KG1 (cell line): ENCODE data around the gene SNRPB2.
A peak's percentile ranks its signal among the peaks of the same experiment; 100 is the strongest.

ENCODE experiments used
- DNase-seq: peaks from one replicate; lab custom pipeline; 2025; lab: John Stamatoyannopoulos, UW

Gene SNRPB2

DNA sequence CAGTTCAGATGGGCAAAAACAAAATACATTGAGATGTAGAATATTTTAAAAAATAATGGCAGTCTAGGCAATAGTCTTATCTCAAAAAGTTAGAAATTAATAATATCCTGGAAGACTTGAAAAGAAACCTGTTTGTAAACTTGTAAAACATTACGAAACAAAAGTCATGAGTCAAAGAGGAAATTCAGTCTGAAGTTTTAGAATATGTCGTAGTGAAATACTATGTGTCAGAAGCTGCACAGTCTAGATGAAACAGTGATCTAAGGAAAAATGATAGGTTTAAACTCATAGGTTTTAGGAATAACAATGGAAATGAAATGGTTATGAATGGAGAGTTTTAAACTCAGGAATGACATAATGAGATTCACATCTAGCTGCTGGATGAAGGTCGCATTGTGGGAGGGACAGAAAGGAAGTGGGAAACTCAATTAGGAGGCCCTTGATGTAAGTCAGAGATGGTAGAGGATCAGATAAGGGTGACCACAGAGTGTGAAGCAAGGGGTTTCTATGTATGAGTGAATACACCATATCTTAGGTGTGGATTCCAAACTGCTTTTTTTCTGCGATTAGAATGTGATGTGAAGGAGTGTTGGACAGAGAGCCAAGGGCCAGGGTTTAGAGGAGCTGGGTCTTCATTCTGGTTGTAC is 2.8 kb downstream of the SNRPB2 start:
- DNase-seq, result no peak

DNA sequence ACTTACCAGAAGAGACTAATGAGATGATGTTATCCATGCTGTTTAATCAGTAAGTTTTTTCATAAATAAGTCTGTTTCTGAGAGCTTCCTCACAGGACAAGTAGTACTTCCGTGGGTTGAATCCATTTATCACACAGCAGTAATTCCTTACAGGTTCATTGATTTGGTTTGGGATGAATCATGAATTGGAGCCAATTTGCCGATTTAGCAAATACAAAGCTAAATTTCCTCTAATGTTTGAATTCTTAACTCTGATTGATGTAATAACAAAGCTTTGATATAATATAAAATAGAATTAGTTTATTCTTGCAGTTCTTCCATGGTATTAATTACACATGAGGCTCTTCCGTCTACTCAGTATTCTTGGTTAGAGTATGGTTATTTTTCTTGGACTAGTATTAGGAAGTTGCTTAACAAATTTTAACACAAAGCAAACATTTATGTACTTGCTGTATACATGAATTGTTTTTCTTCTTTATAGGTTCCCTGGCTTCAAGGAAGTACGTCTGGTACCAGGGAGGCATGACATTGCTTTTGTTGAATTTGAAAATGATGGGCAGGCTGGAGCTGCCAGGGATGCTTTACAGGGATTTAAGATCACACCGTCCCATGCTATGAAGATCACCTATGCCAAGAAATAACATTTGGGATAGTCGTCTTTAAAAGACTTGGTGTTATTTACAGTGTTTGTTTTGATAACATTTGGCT is 10.7 kb downstream of the SNRPB2 start:
- DNase-seq, result no peak

DNA sequence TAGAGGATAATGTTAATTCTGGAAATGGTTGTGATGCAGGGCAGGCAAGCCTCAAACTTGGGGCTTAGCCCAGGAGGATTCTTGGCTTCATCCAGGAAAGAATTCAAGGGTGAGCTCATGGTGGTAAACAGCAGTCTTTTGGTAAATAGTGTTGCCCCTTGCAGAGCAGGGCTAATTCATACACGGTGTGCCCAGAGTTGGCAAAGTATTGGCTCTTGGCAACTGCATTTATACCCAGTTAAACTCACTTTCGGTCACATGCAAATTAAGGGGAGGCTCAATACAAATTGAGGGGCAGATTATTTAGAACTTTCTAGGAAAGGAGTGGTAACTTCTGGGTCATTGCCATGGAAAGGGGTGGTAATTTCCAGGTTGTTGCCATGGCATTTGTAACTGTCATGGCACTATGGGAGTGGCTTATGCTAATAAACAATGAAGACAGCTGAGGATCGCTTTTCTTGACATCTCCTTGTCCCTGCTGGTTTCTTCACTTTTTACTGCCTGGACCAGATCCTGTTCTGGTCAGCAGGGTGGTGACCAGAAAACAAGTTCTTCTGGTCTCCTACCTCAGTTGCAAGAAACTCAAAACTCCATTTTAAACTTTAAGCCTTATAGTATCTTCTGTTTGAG is 14.5 kb downstream of the SNRPB2 start:
- no peak for DNase-seq

DNA sequence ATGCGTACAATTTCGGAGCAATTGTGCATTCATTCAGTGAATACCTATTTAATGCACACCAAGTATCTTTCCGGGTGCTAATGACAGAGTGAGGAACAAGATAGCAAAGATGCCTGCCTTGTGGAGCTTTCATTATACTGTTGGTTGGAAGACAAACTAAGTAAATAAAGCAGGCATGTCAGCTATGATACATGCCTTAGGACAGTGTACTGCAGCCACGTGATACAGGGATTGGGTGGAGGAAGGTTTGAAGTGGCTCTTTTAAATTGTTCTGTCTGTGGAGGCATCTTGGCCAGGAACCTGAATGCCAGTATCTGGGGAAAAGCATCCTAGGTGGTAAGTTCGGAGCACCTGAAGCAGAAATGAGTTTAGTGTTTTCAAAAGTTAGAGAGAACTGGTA is 15.4 kb downstream of the SNRPB2 start:
- DNase-seq, result no peak

DNA sequence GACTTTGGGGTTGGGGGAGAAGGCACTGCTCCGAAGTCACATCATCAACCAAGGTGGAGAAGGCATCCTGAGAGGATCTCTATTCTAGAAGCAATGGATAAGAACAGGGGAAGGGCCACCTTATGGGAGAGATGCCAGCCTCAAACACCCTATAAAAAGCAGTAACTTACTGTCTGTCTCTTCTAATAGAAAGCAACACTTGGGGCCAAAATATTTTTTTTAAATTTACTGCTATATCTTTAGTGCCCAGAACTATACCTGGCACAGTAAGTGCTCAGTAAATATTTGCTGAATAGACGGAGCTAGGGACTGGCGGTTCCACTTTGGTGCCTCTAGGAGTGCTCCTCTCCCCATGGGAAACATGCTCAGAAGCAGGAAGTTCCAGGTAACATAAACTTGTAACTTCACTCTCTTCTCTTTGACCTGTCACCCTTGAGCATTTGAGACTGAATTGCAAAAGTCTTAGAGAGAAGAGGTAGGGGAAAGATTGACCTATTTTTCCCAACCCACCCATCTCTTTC is 17.5 kb downstream of the SNRPB2 start:
- no peak for DNase-seq

DNA sequence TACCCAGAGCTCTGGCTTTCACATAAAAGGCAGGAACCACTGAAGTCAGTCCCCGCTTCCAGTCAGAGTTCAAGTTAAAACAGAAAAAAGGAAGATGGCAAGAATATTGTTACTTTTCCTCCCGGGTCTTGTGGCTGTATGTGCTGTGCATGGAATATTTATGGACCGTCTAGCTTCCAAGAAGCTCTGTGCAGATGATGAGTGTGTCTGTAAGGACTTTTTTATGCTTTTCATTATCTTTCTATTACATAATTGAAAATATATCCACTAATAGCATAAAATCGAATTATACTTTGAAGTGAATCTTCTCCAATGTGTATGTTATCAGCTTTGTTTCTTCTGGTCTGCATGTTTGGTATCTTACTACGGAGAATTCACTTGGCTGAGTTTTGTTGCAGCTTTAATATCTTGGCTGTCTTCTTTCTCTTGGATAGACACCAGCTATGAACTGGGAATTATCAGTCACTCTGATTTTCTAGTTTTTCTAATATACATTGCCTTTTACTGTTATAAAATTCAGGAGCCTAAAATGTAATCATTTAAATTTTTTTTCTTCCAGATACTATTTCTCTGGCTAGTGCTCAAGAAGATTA is 18.6 kb downstream of the SNRPB2 start, which contains the start of gene OTOR:
Gene OTOR, plus strand, starts transcription at position 51 of the 593 bp plus-strand sequence. Its CDS starts 44 bp downstream, at position 95.
- DNase-seq, result no peak

DNA sequence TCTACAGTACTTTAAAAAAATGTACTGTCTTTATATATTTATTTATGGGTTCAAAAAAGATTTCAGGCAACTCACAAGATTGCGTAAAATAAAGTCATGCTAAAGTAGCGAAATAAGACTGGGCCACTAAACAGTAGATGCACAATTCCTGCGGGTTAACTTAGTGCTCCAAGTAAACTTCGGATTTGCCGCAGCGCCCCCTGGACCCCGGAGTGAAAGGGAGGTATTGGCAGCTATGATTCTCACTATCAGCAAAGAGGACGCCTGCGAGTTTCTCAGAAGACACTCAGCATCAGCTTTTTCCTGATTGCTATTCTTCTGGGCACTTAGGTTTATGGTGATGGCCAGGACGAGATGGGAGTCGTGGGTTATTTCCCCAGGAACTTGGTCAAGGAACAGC is 19.7 kb downstream of the SNRPB2 start:
- no peak for DNase-seq

DNA sequence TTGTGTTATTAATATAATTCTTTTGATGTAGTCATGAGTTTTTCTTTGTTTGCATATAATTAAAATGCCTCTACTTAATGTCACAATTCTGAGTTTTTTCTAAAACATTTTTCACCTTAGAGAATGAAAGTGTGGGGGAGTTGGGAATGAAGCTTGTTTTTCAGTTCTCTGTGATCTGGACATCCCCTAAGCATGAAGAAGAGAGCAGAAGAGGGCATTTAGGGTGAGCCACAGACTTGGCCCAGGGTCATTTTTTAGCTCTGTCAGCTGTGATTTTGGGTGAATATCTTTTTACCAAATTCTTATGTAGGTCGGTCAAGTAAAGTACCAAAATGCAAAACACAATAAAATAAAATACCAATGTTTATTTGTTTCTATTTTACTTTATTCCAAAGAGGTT is 22.3 kb downstream of the SNRPB2 start:
- no peak for DNase-seq

DNA sequence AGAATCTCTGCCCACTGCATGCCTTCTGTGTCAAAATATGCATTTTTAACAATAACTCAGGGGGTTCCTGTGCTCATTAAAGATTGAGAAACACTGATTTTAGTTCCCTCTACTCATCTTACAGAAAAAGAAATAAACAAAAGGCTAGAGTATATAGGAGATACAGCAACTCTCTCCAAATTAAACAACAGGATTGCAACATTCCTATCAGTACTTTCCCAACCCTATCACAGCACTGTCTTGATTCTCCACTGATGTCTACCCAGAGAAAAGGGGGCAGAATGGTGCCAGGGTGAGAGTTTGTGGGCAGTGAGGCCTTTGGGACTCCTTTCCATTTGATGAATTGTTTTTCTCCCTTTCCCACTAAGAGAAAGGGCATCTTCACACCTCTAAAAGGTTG is 23.1 kb downstream of the SNRPB2 start:
- DNase-seq, result no peak

DNA sequence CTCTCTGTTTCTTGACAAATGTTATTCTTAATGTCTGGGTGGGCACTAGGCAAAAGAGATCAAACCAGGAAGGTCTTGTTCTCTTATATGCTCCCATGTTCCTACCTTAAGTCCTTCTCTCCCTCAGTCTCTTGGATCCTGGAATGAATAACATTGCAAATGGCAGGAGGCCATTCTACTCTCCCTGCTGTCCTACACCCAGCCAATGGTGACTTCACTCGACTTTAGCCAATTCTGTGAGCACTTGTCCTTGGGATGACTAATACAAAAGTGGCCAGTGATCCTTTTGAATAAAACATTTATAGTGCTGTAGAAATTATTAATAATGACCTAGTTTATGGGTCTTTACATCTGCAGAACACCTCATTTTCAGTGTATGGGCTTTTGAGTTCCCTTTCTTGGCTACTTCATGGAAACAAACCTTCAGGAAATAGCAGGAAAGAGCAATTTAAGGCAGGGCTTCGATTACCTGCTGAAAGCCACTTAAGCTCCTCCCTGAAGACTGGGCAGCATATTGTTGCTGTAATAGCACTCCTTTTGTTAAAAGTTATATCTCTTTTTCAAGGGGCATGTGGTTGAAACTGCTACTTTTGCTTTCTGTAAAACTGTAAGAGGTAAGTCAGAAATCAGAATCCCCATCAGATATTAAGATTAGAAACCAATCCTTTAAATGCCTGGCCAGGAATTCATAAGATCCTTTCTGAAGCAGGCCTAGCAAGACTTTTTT is 28.8 kb downstream of the SNRPB2 start:
- no peak for DNase-seq

DNA sequence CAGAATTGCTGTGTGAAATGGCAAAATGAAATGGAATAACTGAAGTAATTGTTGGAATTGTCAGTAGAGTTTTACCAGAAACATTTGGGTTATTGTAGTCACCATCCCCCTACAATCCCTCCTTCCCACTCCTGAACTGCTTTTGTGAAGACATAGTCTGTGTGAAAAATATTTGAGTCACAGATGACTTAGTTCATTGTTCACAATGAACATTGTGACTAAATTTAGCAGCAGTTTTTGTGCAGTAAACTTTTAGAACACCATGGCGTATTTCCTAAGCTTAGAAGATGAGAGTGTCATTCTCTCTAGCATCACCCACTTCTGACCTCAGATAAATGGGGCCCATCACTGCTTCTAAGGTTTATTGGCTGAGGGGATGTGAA is 29.3 kb downstream of the SNRPB2 start:
- no peak for DNase-seq

DNA sequence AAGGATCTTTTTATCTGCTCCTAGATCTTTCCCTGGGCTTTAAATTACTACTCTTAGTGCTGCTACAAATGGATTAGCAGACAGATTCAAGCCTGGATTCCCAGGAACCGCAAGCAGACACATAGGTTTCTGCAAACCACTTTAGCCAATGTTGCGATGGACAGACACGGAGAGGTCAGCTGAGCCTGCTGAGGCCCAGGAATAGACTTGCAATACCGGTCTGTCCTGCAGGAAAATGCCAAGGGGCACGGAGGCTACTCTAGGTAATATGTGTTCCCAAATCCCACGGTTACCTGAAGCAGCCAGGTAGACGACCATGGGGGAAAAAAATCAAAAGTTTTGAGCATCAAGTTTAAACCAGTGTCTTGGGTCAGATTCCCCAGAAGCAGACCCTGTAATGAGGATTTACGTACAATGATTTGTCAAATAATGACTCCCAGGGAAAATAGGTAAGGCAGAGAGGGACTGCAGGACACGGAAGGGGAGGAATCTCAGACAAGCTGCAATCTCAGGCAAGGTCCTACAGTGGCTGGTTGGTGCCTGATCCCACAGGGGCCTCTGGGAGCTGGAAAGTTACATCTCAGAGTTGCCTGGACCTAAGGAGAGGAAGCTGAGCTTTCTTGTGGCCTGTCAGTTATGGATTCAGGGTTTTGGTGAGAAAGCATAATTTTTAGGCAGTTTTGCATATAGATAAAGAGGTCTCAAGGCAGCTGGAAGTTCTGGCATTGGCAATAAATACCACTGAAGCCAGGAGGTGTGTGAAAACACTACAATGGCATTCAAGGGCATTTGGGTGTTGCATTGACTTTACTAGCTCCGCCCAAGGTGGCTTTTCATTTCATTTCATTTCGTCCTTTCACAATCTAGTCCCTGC is 30.8 kb downstream of the SNRPB2 start:
- DNase-seq, result no peak

DNA sequence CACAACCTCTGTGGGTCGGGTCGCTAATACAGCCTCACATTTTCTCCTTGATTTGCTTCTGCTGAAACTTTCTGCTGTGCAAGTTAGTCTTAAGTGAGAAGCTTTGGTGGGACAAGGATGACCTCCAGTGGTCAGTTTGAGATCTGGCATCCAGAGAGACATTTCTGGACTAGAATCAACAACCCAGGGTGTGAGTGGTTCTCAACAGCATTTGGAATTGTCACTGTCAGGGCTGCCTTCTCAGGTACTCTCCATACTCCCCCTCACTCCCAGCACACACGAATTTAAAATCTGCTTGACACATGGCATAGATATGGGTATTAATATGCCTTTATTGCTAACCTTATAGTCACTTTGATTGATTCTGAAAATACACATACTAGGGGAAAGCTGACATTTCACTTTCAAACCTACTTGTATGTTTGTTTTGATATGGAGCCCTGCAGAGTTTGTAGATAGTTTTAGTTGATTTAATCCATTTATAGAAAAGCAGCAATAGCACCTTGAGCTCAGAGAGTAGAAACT is 31.5 kb downstream of the SNRPB2 start:
- peak; percentile 47 for DNase-seq

DNA sequence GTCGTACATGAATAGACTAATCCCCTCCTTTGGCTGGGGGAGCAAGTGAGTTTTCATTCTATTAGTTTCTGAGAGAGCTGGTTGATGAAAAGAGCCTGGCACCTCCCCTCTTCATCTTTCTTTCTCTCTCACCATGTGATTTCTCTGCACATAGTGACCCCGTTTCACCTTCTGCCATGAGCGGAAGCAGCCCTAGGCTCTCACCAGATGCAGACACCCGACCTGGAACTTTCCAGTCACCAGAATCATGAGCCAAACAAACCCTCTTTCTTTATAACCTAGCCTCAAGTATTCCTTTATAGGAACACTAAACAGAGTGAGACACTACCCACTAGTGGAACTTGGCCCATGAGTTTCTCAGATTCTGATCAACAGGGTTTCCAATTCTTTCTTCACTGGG is 34.7 kb downstream of the SNRPB2 start:
- no peak for DNase-seq

DNA sequence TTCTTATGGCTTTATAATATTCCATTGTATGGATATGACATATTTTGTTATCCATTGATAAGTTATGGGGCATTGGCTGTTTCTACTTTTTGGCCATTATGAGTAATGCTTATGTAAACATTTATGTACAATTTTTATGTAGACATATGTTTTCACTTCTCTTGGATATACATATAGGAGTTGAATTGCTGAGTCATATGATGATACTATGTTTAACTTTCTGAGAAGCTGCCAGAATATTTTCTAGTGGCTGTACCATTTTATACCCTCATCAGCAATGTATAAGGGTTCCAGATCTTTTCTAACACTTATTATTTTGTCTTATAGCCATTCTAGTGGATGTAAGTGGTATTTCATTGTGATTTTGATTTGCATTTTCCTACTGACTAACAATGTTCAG is 41.4 kb downstream of the SNRPB2 start:
- no peak for DNase-seq

DNA sequence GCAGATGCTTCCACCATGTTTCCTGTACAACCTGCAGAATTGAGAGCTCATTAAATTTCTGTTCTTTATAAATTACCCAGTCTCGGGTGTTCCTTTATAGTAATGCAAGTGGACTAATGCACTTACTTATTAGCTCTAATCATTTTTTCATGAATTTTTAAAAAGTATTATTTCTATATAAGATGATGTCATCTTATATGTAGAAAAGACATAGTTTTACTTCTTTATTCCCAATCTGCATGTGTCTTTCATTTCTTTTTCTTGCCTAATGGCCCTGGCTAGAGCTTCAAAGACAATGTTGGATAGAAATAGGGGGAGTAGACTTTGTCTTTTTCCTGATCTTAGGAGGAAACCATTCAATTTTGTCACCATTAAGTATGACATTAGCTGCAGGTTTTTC is 46.1 kb downstream of the SNRPB2 start:
- no peak for DNase-seq

DNA sequence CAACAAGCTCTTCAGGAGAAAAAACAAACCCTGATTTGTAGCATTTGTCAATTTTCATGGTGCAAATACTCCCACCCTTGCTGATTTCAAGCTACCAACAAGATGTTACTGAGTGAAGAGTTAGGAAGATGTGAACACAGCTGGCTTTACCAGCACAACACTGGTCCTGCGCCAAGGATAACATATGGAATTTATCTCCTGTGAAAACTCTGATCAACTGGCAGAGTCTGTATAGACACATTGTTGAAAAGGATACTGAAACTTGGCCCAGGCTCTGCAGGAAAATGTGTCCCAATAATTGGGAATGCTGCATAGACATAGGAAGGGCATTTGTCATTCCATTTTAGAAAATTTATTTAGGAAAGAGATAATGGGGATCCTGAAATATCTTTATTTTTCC is 47.3 kb downstream of the SNRPB2 start:
- no peak for DNase-seq

DNA sequence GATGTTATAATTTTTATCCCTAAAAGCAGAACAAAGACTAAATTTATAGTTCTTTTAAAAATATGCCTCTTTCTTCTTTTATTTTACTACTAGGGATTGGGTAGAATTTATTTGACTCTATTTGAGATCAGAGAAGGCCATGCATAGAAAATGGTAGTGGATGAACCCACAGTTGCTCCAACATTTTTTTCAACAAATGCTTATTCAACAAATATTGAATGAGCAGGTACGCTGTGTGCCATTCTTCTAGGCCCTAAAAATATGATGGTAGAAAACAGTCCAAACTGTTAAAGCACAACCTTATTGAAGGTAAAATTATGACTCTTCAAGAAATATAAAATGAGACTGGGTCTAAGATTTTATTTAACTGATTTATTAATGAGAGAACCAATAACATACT is 48.3 kb downstream of the SNRPB2 start:
- DNase-seq, result no peak

DNA sequence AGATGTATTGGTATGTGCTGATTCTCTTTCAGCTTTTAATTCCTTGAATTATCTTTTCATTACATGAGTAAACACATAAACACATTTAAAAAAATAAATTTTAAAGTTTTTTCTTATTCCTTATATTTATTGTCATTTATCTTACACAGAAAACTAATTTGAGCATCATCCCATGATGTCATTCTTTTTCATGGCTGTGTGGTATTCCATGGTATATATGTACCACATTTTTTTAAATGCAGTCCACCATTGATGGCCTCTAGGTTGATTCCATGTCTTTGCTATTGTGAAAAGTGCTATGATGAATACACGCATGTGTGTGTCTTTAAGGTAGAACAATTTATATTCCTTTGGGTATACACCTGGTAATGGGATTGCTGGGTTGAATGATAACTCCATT is 51.7 kb downstream of the SNRPB2 start:
- DNase-seq, result no peak

DNA sequence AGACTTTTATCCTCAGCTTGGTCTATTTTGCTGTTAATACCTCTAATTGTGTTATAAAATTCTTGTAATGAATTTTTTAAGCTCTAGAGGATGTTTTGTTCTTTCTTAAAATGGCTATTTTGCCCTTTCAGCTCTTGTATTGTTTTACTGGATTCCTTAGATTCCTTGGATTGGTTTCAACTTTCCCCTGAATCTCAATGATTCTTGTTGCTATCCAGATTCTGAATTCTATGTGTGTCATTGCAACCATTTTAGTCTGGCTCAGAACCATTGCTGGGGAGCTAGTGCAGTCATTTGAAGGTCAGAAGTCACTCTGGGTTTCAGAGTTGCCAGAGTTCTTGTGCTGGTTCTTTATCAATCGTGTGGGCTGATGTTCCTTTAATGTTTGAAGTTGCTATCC is 55.4 kb downstream of the SNRPB2 start:
- DNase-seq, result no peak
